RWPE2 (cell line): Measurements from ENCODE around the gene SLC4A8.

Experiments used
- ATAC-seq: fragments of 200-7000 bp; cut with Tn5 transposase; 3 replicates; pipeline ENCODE4 v1.9.1; 2021; ENCODE audit warnings: low read depth
- DNase-seq: peaks from one replicate; pipeline ENCODE4 v3.0.0-alpha.2; 2020; ENCODE audit warnings: low spot score
- H3K27ac ChIP-seq: fragments of 450-650 bp; 2 replicates; pipeline ENCODE4 v1.5.1; 2017; ENCODE audit warnings: mild to moderate bottlenecking; ENCODE audit not compliant: poor library complexity, severe bottlenecking
- H3K27me3 ChIP-seq: fragments of 250-450 bp; sonication (Bioruptor Pico); 2 replicates; pipeline ENCODE4 v1.5.1; 2021; ENCODE audit warnings: mild to moderate bottlenecking, moderate library complexity; ENCODE audit not compliant: insufficient read depth, poor library complexity, severe bottlenecking
- H3K36me3 ChIP-seq: fragments of 250-450 bp; sonication (Bioruptor Pico); 2 replicates; pipeline ENCODE4 v1.5.1; 2020; ENCODE audit warnings: low read depth, mild to moderate bottlenecking, moderate library complexity
- H3K4me1 ChIP-seq: fragments of 250-450 bp; sonication (Bioruptor Pico); 2 replicates; pipeline ENCODE4 v1.5.1; 2021; ENCODE audit warnings: mild to moderate bottlenecking, moderate library complexity; ENCODE audit not compliant: insufficient read depth, poor library complexity, severe bottlenecking
- H3K4me3 ChIP-seq: fragments of 250-450 bp; sonication (Bioruptor Pico); 2 replicates; pipeline ENCODE4 v1.5.1; 2021; ENCODE audit warnings: mild to moderate bottlenecking, moderate library complexity; ENCODE audit not compliant: severe bottlenecking
- H3K9me3 ChIP-seq: fragments of 250-450 bp; sonication (Bioruptor Pico); 2 replicates; pipeline ENCODE4 v1.5.1; 2021; ENCODE audit warnings: mild to moderate bottlenecking, moderate library complexity; ENCODE audit not compliant: severe bottlenecking
- TF ChIP-seq, protein P1 (sequence below): fragments of 450-650 bp; IDR thresholded peaks from one replicate; pipeline ENCODE4 v1.5.1; 2017; ENCODE audit warnings: mild to moderate bottlenecking, moderate library complexity; ENCODE audit not compliant: poor library complexity, severe bottlenecking

SLC4A8 gene

DNA sequence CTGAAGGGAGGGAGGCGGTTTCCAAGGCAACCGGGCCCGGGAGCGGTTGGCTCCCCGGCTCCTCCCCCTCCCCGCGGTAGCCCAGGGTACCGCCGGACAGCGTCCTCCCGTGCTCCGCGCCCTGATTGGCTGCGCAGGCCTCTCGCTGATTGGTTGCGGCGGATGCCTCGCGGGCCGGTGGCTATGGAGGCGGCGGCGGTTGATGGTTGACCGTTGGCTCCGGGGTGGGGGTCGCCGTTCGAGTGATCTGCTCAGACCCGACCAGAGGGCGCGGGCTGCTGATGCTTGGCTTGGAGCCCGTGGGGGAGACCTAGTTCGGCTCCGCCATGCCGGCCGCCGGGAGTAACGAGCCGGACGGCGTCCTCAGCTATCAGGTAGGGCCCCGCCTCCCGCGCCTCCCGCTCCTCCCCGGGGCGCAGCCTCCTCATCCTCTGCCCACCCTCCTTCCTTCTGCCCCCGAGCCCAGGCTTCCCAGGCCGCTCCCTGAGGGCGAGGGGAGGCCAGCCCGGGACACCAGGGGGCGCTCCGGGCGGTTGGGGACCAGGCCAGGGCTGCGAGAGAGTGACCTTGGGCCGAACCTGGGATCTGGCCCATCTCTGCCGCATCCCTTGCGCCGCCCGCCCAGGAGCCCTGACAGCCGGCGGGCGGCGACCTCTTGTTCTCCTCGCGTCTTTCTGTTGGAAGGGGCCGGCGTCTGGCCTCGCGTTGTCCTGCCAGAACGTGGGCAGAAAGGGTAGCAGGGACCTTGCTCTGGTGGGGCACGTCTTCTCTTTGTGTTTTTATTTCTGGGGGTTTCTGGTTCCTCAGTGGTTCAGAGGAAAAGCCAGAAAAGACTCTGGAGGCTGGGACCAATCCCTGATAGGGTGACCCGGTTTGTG lies at the start of gene SLC4A8:
Gene SLC4A8, plus strand, starts transcription at position 170 of the 878 bp plus-strand sequence. Its CDS starts 157 bp downstream, at position 327.
- no peaks in the 10 kb centered on the region for H3K36me3 ChIP-seq
- no peaks in the 10 kb centered on the region for H3K9me3 ChIP-seq
- no peaks in the 10 kb centered on the region for H3K27me3 ChIP-seq
- no peak within 1 kb of the TSS for H3K27ac ChIP-seq
- H3K4me1 ChIP-seq: no peaks in the 10 kb centered on the region
- H3K4me3 ChIP-seq: peak within 1 kb of the TSS; percentile 55
- DNase-seq (peak; percentile 84), ATAC-seq (peak; percentile 93)
- TF ChIP-seq, protein P1, sequence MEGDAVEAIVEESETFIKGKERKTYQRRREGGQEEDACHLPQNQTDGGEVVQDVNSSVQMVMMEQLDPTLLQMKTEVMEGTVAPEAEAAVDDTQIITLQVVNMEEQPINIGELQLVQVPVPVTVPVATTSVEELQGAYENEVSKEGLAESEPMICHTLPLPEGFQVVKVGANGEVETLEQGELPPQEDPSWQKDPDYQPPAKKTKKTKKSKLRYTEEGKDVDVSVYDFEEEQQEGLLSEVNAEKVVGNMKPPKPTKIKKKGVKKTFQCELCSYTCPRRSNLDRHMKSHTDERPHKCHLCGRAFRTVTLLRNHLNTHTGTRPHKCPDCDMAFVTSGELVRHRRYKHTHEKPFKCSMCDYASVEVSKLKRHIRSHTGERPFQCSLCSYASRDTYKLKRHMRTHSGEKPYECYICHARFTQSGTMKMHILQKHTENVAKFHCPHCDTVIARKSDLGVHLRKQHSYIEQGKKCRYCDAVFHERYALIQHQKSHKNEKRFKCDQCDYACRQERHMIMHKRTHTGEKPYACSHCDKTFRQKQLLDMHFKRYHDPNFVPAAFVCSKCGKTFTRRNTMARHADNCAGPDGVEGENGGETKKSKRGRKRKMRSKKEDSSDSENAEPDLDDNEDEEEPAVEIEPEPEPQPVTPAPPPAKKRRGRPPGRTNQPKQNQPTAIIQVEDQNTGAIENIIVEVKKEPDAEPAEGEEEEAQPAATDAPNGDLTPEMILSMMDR: peak; percentile 82

DNA sequence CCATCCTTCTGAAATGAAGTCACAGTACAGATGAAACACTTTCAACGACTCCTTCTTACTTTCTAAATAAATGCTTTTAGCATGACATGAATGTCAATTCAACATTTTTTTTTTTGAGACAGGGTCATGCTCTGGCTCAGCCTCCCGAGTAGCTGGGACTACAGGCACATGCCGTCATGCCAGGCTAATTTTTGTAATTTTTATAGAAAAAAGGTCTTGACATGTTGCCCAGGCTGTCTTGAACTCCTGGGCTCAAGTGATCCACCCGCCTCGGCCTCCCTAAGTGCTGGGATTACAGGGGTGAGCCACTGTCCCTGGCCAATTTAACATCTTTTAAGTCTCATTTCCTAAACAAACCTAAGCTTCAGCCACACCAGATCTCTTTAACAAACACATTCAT lies 49.8 kb upstream of the SLC4A8 start:
- DNase-seq (no peak), ATAC-seq (no peak)
- Histone ChIP-seq H3K27me3 (no peaks in the 10 kb centered on the region), H3K4me3 (no peak overlapping the region), H3K9me3 (no peaks in the 10 kb centered on the region), H3K4me1 (peaks cover 17% of the 10 kb centered on the region), H3K27ac (no peak overlapping the region), H3K36me3 (peaks cover 55% of the 10 kb centered on the region)
- TF ChIP-seq, protein P1: no peak

DNA sequence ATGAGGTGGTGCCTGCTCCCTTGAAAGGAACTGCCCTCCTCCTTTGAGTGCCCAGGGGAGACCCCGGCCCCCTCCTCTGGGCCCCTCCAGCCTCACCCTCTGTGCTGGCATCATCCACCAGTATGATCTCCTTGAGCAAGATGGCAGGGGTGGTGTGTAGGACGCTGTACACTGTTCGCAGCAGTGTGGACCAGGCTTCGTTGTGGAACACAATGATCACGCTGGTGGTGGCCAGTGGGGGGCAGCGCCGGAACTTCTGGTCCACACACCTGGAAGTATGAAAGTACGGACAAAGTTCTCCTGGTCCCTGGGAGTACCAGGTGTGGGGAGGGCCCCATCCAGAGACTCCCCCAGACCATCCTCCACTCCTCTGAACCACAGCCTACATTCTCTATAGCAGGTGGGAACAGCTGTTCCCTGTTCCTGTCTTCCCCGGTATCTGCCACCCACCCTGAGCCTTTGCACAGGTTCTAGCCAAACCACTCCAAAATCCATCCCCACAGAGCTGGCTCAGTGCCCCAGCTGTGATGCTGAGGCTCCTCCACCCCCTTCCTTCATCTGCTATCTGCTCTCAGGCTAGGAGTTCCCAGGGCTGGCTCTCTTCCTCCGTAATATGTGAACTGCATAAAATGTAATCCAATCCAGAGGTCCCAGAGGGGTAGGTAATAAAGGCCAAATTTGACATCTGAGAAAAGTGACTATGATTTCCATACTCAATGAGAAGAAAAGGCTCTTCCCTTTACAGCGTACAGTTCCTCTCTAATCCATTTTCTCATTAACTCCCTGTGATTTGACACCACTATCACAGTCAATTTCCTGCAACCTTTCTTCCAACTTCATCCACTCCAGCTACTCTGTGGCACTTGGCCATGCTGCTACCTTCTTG lies 47.3 kb upstream of the SLC4A8 start:
- H3K36me3 ChIP-seq: peaks cover 65% of the 10 kb centered on the region
- ATAC-seq (no peak), DNase-seq (no peak)
- H3K27ac ChIP-seq: no peak overlapping the region
- no peaks in the 10 kb centered on the region for H3K9me3 ChIP-seq
- H3K27me3 ChIP-seq: no peaks in the 10 kb centered on the region
- H3K4me3 ChIP-seq: no peak overlapping the region
- no peaks in the 10 kb centered on the region for H3K4me1 ChIP-seq
- TF ChIP-seq, protein P1: no peak

DNA sequence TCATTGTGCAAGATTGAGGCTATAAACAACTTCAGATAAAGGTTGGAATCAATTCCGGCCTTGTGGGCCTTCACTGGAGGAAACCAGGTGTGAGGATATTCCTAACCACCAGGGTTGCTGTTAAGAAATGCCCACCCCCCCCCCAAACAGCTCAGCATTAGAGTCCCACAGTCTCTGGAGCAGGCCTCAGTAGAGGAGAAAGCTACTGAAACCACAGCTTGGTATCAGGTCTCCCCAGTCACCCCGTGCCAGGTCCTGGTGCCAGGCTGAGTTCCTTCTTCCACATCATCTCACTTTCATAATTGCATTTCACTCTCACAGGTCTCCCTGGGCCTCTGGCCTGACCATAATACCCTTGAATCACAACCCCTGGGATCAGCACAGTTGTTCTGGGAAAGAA lies 45.9 kb upstream of the SLC4A8 start:
- DNase-seq: no peak
- H3K9me3 ChIP-seq: no peaks in the 10 kb centered on the region
- H3K36me3 ChIP-seq: peaks cover 76% of the 10 kb centered on the region
- TF ChIP-seq, protein P1: no peak
- H3K4me1 ChIP-seq: peaks cover 6% of the 10 kb centered on the region
- no peaks in the 10 kb centered on the region for H3K27me3 ChIP-seq
- ATAC-seq: no peak
- H3K27ac ChIP-seq: no peak overlapping the region
- no peak overlapping the region for H3K4me3 ChIP-seq
